ENCODE results near the gene KLHL11.
A peak's percentile ranks its signal among the peaks of the same experiment; 100 is the strongest.
"Not testable (repeated sequence)": the region's sequence is repeated elsewhere in the genome, so short reads cannot be mapped to it uniquely, and the experiment has no call there.

Gene KLHL11

DNA sequence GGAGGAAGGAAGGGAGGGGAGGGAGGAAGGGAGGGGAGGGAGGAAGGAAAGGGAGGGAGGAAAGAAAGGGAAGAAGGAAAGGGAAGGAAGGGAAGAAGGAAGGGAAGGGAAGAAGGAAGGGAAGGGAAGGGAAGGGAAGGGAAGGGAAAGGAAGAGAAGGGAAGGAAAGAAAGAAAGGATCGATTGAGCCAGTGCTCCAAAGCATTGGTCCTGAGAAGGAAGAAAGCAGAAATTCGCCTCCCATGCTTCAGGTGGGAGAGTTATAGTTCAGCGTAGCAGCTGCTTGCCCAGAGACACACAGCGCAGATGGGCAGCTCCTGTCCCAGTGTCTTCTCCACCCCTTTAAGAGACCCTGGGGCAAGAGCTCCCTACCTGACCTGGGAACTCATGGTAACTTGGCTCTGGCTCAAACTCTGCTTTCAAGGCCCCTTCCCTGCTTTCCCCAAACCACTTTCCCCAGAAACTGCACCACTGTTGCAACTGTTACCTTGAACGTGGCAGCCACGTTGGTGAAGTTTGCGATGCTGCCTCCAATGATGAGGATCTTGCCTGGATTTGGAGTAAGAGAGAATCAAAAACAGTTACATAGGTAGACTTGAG is 39.1 kb upstream of the KLHL11 start:
- peaks cover 62% of the 10 kb centered on the region for H3K36me3 Mint-ChIP-seq (ENCODE audit: insufficient read depth)
- H3K4me1 Mint-ChIP-seq (ENCODE audit: low read depth in 2 of 2): peaks cover 3 to 4% of the 10 kb centered on the region in 2 donors
- no peak overlapping the region for H3K4me3 Mint-ChIP-seq
- no peaks in the 10 kb centered on the region for H3K27me3 Mint-ChIP-seq
- no peak for ATAC-seq (replicated peaks)
- no peak overlapping the region for H3K27ac Mint-ChIP-seq
- no peaks in the 10 kb centered on the region for H3K9me3 Mint-ChIP-seq
- DNase-seq: no peak

DNA sequence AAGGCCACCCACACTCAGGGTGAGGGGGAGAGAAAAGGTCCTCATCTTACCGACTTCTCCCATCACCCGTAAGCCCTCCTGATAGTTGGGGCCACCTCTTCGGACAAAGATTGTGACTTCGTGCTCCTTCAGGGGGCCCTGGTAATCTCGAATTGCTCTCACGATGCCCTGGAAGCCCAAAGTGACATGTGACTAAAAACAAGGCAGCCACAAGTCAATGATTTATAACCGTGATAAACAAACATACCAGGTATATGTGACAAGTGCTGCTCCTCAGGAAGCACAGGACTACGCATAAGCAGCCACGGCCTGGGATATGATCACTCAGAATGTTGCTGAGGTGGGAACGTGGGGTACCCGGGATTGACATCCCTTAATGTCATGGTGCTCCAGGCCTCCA is 36.4 kb upstream of the KLHL11 start:
- Mint-ChIP-seq H3K36me3 (ENCODE audit: insufficient read depth) (peaks cover 73% of the 10 kb centered on the region), H3K27me3 (no peaks in the 10 kb centered on the region), H3K4me3 (no peak overlapping the region), H3K27ac (peak overlapping the region in 1 of 2 donors; percentile 52), H3K4me1 (ENCODE audit: low read depth in 2 of 2) (peaks cover 0 to 2% of the 10 kb centered on the region in 2 donors), H3K9me3 (no peaks in the 10 kb centered on the region)
- ATAC-seq (replicated peaks) (no peak), DNase-seq (no peak)

DNA sequence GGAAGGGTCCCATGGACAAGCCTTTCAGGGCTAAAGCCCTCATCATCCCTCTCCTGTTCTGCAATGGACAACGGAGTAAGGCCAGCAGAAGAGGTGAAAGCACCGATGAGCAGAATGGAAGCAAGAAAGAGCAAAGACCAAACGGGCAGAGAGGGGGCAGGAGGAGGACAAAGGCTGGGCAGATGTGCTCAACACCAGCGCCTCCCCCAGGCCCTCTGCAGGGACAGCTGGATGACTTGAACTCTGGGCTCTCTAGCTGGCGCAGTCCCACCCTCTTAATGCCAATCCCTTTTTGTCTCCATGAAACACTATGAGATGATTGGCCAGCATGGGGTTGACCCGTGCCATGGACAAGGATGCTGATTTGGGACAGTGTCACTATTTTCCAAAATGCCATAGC is 31.5 kb upstream of the KLHL11 start:
- no peak overlapping the region for H3K4me3 Mint-ChIP-seq
- H3K4me1 Mint-ChIP-seq (ENCODE audit: low read depth in 2 of 2): peaks cover 0 to 7% of the 10 kb centered on the region in 2 donors
- no peaks in the 10 kb centered on the region for H3K9me3 Mint-ChIP-seq
- DNase-seq (no peak), ATAC-seq (replicated peaks) (no peak)
- H3K36me3 Mint-ChIP-seq (ENCODE audit: insufficient read depth): peaks cover 95% of the 10 kb centered on the region
- no peaks in the 10 kb centered on the region for H3K27me3 Mint-ChIP-seq
- H3K27ac Mint-ChIP-seq: peak overlapping the region; percentile 14 to 33

DNA sequence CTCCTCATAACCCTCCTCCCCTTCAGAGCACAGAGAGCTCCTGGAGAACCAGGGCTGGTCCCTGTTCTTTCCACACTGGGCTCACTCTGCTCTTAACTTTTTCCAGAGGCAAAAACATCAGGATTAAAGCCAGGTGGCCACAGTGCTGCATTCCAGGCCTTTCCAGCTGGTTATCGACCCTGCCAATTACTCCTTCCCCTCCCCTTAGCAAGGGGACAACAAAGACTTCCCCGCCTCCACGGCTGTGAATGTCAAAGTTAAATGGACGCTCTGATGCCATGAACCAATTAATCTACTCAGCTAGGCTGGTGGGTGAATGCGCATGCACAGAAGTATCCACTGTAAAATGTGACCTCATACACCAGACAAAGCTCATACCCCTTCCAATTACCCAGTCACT is 30.4 kb upstream of the KLHL11 start:
- no peak for ATAC-seq (replicated peaks)
- H3K36me3 Mint-ChIP-seq (ENCODE audit: insufficient read depth): peaks cover 94% of the 10 kb centered on the region
- peaks cover 0 to 5% of the 10 kb centered on the region in 2 donors for H3K4me1 Mint-ChIP-seq (ENCODE audit: low read depth in 2 of 2)
- no peak overlapping the region for H3K4me3 Mint-ChIP-seq
- H3K9me3 Mint-ChIP-seq: no peaks in the 10 kb centered on the region
- H3K27ac Mint-ChIP-seq: peak overlapping the region; percentile 14 to 33
- no peak for DNase-seq
- H3K27me3 Mint-ChIP-seq: no peaks in the 10 kb centered on the region

DNA sequence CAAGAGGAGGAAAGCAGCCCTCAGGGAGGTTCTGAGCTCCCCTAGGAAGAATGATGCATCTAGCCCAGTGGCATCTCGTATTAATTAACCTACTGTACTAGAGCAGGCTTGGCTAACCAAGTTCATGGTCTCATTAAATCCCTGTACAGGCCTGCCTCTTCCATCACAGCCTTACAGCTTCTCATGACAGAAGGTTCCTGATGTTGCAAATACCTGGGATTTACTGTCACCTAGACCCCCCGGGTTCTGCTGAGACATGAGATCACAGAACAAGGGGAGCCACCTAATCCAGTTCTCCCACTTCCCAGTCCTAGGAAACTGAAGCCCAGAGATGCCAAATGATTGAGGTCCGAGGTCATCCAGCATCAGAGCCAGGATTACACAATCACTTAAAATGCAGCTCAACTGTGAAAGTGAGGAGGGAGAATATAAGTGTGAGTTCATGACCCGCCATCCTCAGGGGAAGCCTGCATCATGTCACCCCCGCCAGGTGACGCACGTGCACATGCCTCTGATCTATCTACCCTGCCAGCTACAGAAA is 29.6 kb upstream of the KLHL11 start:
- Mint-ChIP-seq H3K27me3 (no peaks in the 10 kb centered on the region), H3K27ac (peak overlapping the region in 1 of 2 donors; percentile 14), H3K36me3 (ENCODE audit: insufficient read depth) (peaks cover 94% of the 10 kb centered on the region), H3K9me3 (no peaks in the 10 kb centered on the region), H3K4me3 (no peak overlapping the region), H3K4me1 (ENCODE audit: low read depth in 2 of 2) (peaks cover 0 to 5% of the 10 kb centered on the region in 2 donors)
- DNase-seq (no peak), ATAC-seq (replicated peaks) (no peak)

DNA sequence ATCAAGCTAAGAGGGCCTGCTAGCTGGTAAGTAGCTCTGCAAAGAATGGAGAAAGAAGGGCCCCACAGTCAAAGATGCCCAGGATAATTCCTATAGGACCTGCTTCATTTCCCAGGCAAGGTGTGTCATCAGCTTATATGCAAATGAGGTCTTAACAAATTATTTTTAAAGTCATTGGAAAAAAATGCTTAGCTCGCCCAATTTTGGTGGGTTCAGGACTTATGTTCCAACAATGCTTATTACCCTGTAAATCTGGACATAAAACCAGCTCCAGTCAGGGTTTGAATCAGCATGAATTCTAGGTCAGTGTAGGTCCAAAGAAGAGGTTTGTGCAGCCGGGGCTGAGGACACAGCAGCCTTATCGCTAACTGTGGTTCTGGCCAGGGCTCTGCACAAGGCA is 28.2 kb upstream of the KLHL11 start:
- Mint-ChIP-seq H3K27ac (peak overlapping the region in 1 of 2 donors; percentile 35), H3K27me3 (no peaks in the 10 kb centered on the region), H3K4me3 (no peak overlapping the region), H3K9me3 (no peaks in the 10 kb centered on the region), H3K4me1 (ENCODE audit: low read depth in 2 of 2) (peaks cover 0 to 5% of the 10 kb centered on the region in 2 donors), H3K36me3 (ENCODE audit: insufficient read depth) (peaks cover 95% of the 10 kb centered on the region)
- ATAC-seq (replicated peaks): no peak
- DNase-seq: no peak

DNA sequence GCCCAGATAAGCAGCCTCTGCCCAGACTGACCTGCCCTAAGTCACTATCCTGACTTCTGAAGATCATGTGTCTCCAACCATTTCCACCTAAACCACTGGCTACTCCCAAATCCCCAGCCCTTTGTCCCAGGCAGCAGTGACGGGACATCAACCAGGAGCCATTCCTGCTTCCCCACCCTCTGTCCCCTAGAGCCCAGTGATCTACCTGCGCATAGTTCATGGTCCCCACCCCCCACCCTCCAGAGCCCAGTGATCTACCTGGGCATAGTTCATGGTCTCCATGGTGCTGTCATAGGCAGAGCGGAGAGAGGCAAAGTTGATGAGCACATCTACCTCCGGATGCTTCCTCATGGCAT is 26.8 kb upstream of the KLHL11 start:
- peak overlapping the region in 1 of 2 donors; percentile 23 for H3K27ac Mint-ChIP-seq
- H3K36me3 Mint-ChIP-seq (ENCODE audit: insufficient read depth): peaks cover 93% of the 10 kb centered on the region
- H3K4me1 Mint-ChIP-seq (ENCODE audit: low read depth in 2 of 2): peaks cover 0 to 5% of the 10 kb centered on the region in 2 donors

DNA sequence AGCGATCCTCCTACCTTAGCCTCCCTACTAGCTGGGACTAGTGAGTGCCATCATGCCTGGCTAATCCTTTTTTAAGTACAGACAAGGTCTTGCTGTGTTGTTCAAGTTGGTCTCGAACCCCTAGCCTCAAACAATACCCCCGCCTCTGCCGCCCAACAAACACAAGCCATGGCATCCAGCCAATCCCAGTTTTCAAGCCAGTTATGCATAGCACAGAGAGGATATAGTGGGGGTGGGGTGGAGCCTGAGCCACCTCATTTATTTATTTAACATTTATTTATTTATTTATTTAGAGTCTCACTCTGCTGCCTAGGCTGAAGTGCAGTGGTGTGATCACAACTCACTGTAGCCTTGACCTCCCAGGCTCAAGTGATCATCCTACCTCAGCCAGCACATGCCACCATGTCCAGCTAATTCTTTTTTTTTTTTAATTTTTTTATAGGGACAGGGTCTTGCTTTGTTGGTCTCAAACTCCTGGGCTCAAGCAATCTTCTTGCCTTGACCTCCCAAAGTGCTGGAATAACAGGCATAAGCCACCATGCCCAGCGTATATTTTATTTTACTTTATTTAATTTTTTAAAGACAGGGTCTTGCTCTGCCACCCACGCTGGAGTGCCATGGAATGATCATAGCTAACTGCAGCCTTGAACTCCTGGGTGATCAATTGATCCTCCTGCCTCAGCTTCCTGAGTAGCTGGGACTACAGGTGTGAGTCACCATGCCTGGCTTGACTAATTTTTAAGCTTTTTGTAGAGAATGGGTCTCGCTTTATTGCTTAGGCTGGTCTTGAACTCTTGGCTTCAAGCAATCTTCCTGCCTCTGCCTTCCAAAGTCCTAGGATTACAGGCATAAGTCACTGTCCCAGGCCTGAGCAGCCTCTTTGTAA is 26.2 kb upstream of the KLHL11 start:
- DNase-seq: no peak
- Mint-ChIP-seq H3K4me3 (no peak overlapping the region), H3K36me3 (ENCODE audit: insufficient read depth) (peaks cover 93% of the 10 kb centered on the region), H3K27me3 (no peaks in the 10 kb centered on the region), H3K27ac (peak overlapping the region in 1 of 2 donors; percentile 23), H3K4me1 (ENCODE audit: low read depth in 2 of 2) (peaks cover 0 to 5% of the 10 kb centered on the region in 2 donors), H3K9me3 (no peaks in the 10 kb centered on the region)
- ATAC-seq (replicated peaks): no peak

More for the DNA sequence above, 26.8 kb upstream of the KLHL11 start:
- DNase-seq (no peak), ATAC-seq (replicated peaks) (no peak)
- H3K9me3 Mint-ChIP-seq: no peaks in the 10 kb centered on the region
- H3K27me3 Mint-ChIP-seq: no peaks in the 10 kb centered on the region
- H3K4me3 Mint-ChIP-seq: no peak overlapping the region

DNA sequence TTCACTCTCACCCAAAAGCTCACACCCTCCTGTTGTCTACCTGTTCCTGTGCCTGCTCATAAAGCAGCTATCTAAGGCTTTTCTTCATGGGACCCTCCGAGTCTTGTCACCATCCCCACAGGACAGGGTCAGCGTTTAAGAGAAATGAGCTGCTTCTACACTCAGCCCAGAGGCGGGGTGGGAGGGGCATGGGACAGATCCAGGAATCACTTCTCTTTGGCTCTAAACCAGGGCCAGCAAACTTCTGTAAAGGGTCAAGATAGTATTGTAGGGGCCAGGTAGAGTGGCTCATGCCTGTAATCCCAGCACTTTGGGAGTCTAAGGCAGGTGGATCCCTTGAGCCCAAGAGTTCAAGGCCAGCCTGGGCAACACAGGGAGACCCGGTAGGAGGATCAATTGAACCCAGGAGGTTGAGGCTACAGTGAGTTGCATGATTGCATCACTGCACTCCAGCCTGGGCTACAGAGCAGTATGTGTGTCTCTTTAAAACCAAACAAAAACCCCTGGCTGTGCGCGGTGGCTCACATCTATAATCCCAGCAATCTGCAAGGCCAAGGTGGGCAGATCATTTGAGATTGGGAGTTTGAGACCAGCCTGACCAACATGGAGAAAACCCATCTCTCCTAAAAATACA is 23.2 kb upstream of the KLHL11 start:
- Mint-ChIP-seq H3K9me3 (no peaks in the 10 kb centered on the region), H3K36me3 (ENCODE audit: insufficient read depth) (peaks cover 92% of the 10 kb centered on the region), H3K27ac (no peak overlapping the region), H3K4me1 (ENCODE audit: low read depth in 2 of 2) (no peaks in the 10 kb centered on the region), H3K4me3 (no peak overlapping the region), H3K27me3 (no peaks in the 10 kb centered on the region)
- DNase-seq: no peak
- ATAC-seq (replicated peaks): no peak

DNA sequence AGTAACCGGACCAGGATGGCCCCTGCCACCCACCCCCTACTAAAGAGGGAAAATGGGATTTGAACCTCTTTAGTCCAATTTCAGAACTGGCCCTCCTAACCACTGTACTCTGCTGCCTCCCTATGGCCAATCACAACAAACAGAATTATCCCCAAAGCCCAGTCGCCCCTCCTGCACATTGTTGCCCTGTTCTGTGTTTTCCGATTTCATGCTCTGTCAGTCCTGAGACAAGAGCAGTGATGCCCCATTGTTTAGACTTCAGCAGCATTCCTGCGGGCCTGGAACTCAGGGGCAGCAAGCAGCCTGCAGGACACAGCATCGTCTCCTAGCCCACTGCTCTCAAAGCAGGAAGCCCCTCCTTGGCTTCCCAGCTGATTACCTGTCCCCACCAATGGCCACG is 20.5 kb upstream of the KLHL11 start:
- Mint-ChIP-seq H3K4me1 (ENCODE audit: low read depth in 2 of 2) (peaks cover 0 to 3% of the 10 kb centered on the region in 2 donors), H3K9me3 (no peaks in the 10 kb centered on the region), H3K4me3 (no peak overlapping the region), H3K27ac (no peak overlapping the region), H3K27me3 (no peaks in the 10 kb centered on the region), H3K36me3 (ENCODE audit: insufficient read depth) (peaks cover 93% of the 10 kb centered on the region)
- no peak for DNase-seq
- no peak for ATAC-seq (replicated peaks)

DNA sequence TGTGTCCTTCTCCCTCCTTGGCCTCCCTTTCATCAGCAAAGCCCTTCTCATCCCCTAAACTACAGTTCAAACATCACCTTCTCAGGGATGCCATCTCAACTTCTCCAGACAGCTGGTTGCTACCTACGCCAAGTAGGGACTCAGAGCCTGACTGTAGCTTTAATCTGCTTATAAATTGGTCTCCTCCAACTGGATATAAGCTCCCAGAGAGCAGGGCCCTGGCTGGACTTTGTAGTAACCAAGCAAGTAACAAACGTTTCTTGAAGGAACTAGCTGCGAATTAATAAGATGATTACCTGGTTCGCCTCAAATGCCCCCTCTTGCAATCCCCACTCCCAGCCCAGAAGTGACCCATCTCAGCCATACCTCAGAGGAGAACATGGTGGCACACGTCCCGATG is 17.5 kb upstream of the KLHL11 start:
- DNase-seq: no peak
- Mint-ChIP-seq H3K27me3 (no peaks in the 10 kb centered on the region), H3K27ac (peak overlapping the region in 1 of 2 donors; percentile 70), H3K4me1 (ENCODE audit: low read depth in 2 of 2) (peaks cover 0 to 3% of the 10 kb centered on the region in 2 donors), H3K4me3 (no peak overlapping the region), H3K9me3 (no peaks in the 10 kb centered on the region), H3K36me3 (ENCODE audit: insufficient read depth) (peaks cover 93% of the 10 kb centered on the region)
- no peak for ATAC-seq (replicated peaks)

DNA sequence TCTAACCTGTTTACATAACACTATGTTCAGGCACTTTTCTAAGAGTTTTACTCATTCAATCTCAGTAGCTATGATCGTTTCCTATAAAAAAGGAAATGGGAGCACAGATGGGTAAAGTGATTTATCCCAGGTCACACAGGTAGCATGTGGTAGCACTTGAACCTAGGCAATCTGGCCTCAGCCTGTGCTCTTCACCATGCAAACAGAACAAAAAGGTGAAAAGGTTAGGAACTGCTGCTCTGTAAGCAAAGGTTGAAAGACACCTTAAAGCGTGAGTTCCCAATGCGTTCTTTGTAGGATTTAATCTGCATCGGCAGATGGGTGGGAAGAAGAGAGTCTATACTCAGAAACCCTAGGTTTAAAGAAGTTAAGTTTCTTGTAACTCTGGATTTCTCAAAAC is 14.9 kb upstream of the KLHL11 start:
- DNase-seq: no peak
- H3K27ac Mint-ChIP-seq: no peak overlapping the region
- H3K36me3 Mint-ChIP-seq (ENCODE audit: insufficient read depth): peaks cover 86% of the 10 kb centered on the region
- no peaks in the 10 kb centered on the region for H3K9me3 Mint-ChIP-seq
- H3K4me1 Mint-ChIP-seq (ENCODE audit: low read depth in 2 of 2): peaks cover 0 to 3% of the 10 kb centered on the region in 2 donors
- H3K27me3 Mint-ChIP-seq: no peaks in the 10 kb centered on the region
- ATAC-seq (replicated peaks): no peak
- no peak overlapping the region for H3K4me3 Mint-ChIP-seq

DNA sequence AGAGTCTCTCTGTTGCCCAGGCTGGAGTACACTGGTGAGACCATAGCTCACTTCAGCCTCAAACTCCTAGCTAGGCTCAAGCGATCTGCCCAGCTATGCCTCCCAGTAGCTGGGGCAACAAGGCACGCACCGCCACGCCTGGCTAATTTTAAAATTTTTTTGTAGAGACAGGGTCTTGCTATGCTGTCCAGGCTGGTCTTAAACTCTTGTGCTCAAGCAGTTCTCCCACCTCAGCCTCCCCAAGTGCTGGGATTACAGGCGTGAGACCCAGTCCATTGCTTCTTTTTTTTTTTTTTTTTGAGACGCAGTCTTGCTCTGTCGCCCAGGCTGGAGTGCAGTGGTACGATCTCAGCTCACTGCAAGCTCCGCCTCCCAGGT is 9.1 kb upstream of the KLHL11 start:
- H3K36me3 Mint-ChIP-seq (ENCODE audit: insufficient read depth): peaks cover 74% of the 10 kb centered on the region
- H3K4me1 Mint-ChIP-seq (ENCODE audit: low read depth in 2 of 2); ATAC-seq (replicated peaks): not testable (repeated sequence)

More for the DNA sequence above, 9.1 kb upstream of the KLHL11 start:
- not testable (repeated sequence) for H3K4me3 Mint-ChIP-seq, H3K27me3 Mint-ChIP-seq, H3K27ac Mint-ChIP-seq, H3K9me3 Mint-ChIP-seq, DNase-seq
